Measurements from ENCODE around the gene ST7L. TPM values are rescaled to one million over a fixed set of nuclear protein-coding genes. Genes with fewer than 3 reads are reported as not detected.
"Not testable (repeated sequence)": the region's sequence is repeated elsewhere in the genome, so short reads cannot be mapped to it uniquely, and the experiment has no call there.

Gene ST7L
- 10 to 100 TPM; 11.3 to 12.5 TPM for total RNA-seq

- ChIA-PET POLR2A (interaction anchor here (0.7 to 1.2 kb wide), 4 partner anchors 50 to 337 kb away, joined by 3 to 7 read pairs (median 3); partner anchors contain the start of genes MOV10 and SLC16A1), CTCF (interaction anchor here (1.0 to 2.5 kb wide), 3 partner anchors 51 to 228 kb away, joined by 3 to 8 read pairs (median 6); no protein-coding TSS in a partner anchor)
These were observed at the start of gene ST7L for GRCh38 chr1:112618721-112619517. ST7L (minus strand) TSS chr1:112619141; CDS start chr1:112619113, 28 bp downstream.

GRCh38 chr1:112666946-112667345 is 48.0 kb upstream of the ST7L start:
- ChIA-PET POLR2A (no interaction called here), CTCF (interaction anchor here (1.2 kb wide), 1 partner anchor 33 kb away, joined by 3 read pairs; no protein-coding TSS in a partner anchor)

GRCh38 chr1:112665857-112666256 is 46.9 kb upstream of the ST7L start:
- CTCF ChIA-PET, result no interaction called here
- POLR2A ChIA-PET, result no interaction called here

- ChIA-PET POLR2A (no interaction called here), CTCF (no interaction called here)
These were observed 32.3 kb upstream of the ST7L start for GRCh38 chr1:112651205-112651604.

GRCh38 chr1:112646225-112646624 is 27.3 kb upstream of the ST7L start:
- ChIA-PET POLR2A (no interaction called here), CTCF (no interaction called here)

GRCh38 chr1:112643080-112643479 is 24.1 kb upstream of the ST7L start:
- ChIA-PET POLR2A (no interaction called here), CTCF (no interaction called here)

GRCh38 chr1:112640437-112640836 is 21.5 kb upstream of the ST7L start:
- POLR2A ChIA-PET, result not testable (repeated sequence)

GRCh38 chr1:112638110-112638428 is 19.1 kb upstream of the ST7L start:
- POLR2A ChIA-PET, result interaction anchor here (1.1 kb wide), 1 partner anchor 37 kb away, joined by 3 read pairs; the partner anchor contains the start of gene MOV10
- CTCF ChIA-PET, result interaction anchor here (0.7 to 1.4 kb wide), 3 partner anchors 15 to 34 kb away, joined by 3 read pairs; no protein-coding TSS in a partner anchor

More at GRCh38 chr1:112640437-112640836, 21.5 kb upstream of the ST7L start:
- CTCF ChIA-PET, result not testable (repeated sequence)

- ChIA-PET POLR2A (interaction anchor here (1.1 kb wide), 1 partner anchor 37 kb away, joined by 3 read pairs; the partner anchor contains the start of gene MOV10), CTCF (interaction anchor here (0.7 to 1.4 kb wide), 4 partner anchors 15 to 77 kb away, joined by 3 read pairs; partner anchors contain the start of gene PPM1J)
These were observed 18.5 kb upstream of the ST7L start for GRCh38 chr1:112637254-112638109.

GRCh38 chr1:112636597-112637253 is 17.8 kb upstream of the ST7L start:
- CTCF ChIA-PET, result interaction anchor here (1.0 to 1.4 kb wide), 2 partner anchors 25 to 78 kb away, joined by 3 read pairs; partner anchors contain the start of gene PPM1J
- POLR2A ChIA-PET, result interaction anchor here (0.6 to 1.2 kb wide), 4 partner anchors 11 to 38 kb away, joined by 3 to 5 read pairs (median 4); partner anchors contain the start of gene MOV10

- POLR2A ChIA-PET, result interaction anchor here (0.7 to 1.2 kb wide), 3 partner anchors 10 to 39 kb away, joined by 3 to 5 read pairs (median 5); partner anchors contain the start of gene MOV10
These were observed 17.1 kb upstream of the ST7L start for GRCh38 chr1:112636056-112636455.

GRCh38 chr1:112634367-112634766 is 15.4 kb upstream of the ST7L start:
- CTCF ChIA-PET, result no interaction called here
- POLR2A ChIA-PET, result no interaction called here

More at GRCh38 chr1:112636056-112636455, 17.1 kb upstream of the ST7L start:
- CTCF ChIA-PET, result interaction anchor here (1.3 kb wide), 1 partner anchor 135 kb away, joined by 4 read pairs; no protein-coding TSS in a partner anchor

- ChIA-PET POLR2A (no interaction called here), CTCF (no interaction called here)
These were observed 14.7 kb upstream of the ST7L start for GRCh38 chr1:112633628-112634027.

- ChIA-PET CTCF (no interaction called here), POLR2A (interaction anchor here (0.7 kb wide), 1 partner anchor 1766 kb away, joined by 3 read pairs; no protein-coding TSS in a partner anchor)
These were observed 10.3 kb upstream of the ST7L start for GRCh38 chr1:112629256-112629655.

GRCh38 chr1:112628516-112628915 is 9.6 kb upstream of the ST7L start:
- CTCF ChIA-PET, result no interaction called here
- POLR2A ChIA-PET, result no interaction called here

- CTCF ChIA-PET, result no interaction called here
- POLR2A ChIA-PET, result no interaction called here
These were observed 7.9 kb upstream of the ST7L start for GRCh38 chr1:112626887-112627286.

GRCh38 chr1:112626193-112626592 is 7.3 kb upstream of the ST7L start:
- CTCF ChIA-PET, result interaction anchor here (1.0 kb wide), 1 partner anchor 89 kb away, joined by 3 read pairs; the partner anchor contains the start of gene PPM1J
- POLR2A ChIA-PET, result interaction anchor here (0.5 to 0.7 kb wide), 2 partner anchors 9 to 11 kb away, joined by 5 read pairs; no protein-coding TSS in a partner anchor

GRCh38 chr1:112625696-112626095 is 6.8 kb upstream of the ST7L start:
- POLR2A ChIA-PET, result interaction anchor here (0.5 to 0.7 kb wide), 2 partner anchors 10 to 11 kb away, joined by 5 read pairs; no protein-coding TSS in a partner anchor
- CTCF ChIA-PET, result interaction anchor here (1.0 kb wide), 1 partner anchor 90 kb away, joined by 3 read pairs; the partner anchor contains the start of gene PPM1J

GRCh38 chr1:112624493-112624892 is 5.6 kb upstream of the ST7L start:
- ChIA-PET CTCF (interaction anchor here (0.7 kb wide), 1 partner anchor 84 kb away, joined by 3 read pairs; no protein-coding TSS in a partner anchor), POLR2A (interaction anchor here (0.7 kb wide), 1 partner anchor 12 kb away, joined by 4 read pairs; no protein-coding TSS in a partner anchor)

Data from activated CD8-positive, alpha-beta memory T cell treated with anti-CD3 and anti-CD28 coated beads for 36 hours (primary cell).